GM23338 (cell line): ENCODE data around the gene SMYD5.

Experiments used
- CTCF ChIP-seq, 2 experiments: fragments of 200-600 bp in 1 of 2; sonication (generic) in 1 of 2; conservative IDR thresholded peaks; 2 replicates each; pipeline versions ENCODE4 v1.5.1 to v1.6.1; 2016 to 2017; ENCODE audit warnings: antibody characterized with exemption in 2 of 2, low read depth in 2 of 2, mild to moderate bottlenecking in 2 of 2, moderate library complexity in 1 of 2
- ETS1 ChIP-seq: IDR thresholded peaks from 2 replicates; pipeline ENCODE4 v1.6.1; 2016; ENCODE audit warnings: antibody characterized with exemption
- EZH2 ChIP-seq: fragments of 200-600 bp; sonication (generic); IDR thresholded peaks from one replicate; pipeline ENCODE4 v1.8.0; 2017; ENCODE audit warnings: antibody characterized with exemption, mild to moderate bottlenecking, low read depth; ENCODE audit not compliant: unreplicated experiment
- EZH2phosphoT487 ChIP-seq: fragments of 200-600 bp; sonication (generic); IDR thresholded peaks from one replicate; pipeline ENCODE4 v1.8.1; 2018; ENCODE audit warnings: antibody characterized with exemption; ENCODE audit not compliant: unreplicated experiment
- POLR2AphosphoS5 ChIP-seq: IDR thresholded peaks from 2 replicates; pipeline ENCODE4 v1.6.1; 2016; ENCODE audit warnings: antibody characterized with exemption, low read depth
- REST ChIP-seq: IDR thresholded peaks from one replicate; pipeline ENCODE4 v1.6.1; 2018; ENCODE audit warnings: antibody characterized with exemption; ENCODE audit not compliant: unreplicated experiment
- STAT1 ChIP-seq: IDR thresholded peaks from one replicate; pipeline ENCODE4 v1.6.1; 2016; ENCODE audit warnings: antibody characterized with exemption; ENCODE audit not compliant: unreplicated experiment
- ZNF114 ChIP-seq: fragments of 250-450 bp; sonication (Bioruptor Pico); IDR thresholded peaks from 2 replicates; pipeline ENCODE4 v1.5.0; 2020; ENCODE audit warnings: mild to moderate bottlenecking, moderate library complexity

- TF ChIP-seq EZH2 (no peak), CTCF (conservative IDR thresholded peaks at IDR 0.05; ENCODE audit: low read depth in 2 of 2) (no peak), ZNF114 (no peak), REST (no peak), EZH2phosphoT487 (no peak), POLR2AphosphoS5 (no peak), STAT1 (no peak), ETS1 (no peak)
Measured at GRCh38 chr2:73262108-73262651, 48.1 kb downstream of the SMYD5 start.
